ENCODE measurements around the gene KDSR.

GRCh38 chr18:63376538-63376937, 9.5 kb upstream of the KDSR start:
- TF ChIP-seq SUZ12 (IDR thresholded peaks at IDR 0.05; ENCODE audit: extremely low read depth, insufficient read depth, insufficient read length) (no peak), YY1 (IDR thresholded peaks at IDR 0.05; ENCODE audit: insufficient read depth, insufficient read length) (no peak)

Measured in NT2/D1 (cell line).